Amniotic stem cell (primary cell): ENCODE results near the gene ZBTB7C.

Experiments
- DNase-seq: peaks from one replicate; lab custom pipeline; 2025; lab: John Stamatoyannopoulos, UW

Gene ZBTB7C

GRCh38 chr18:48191494-48191893 is 217.7 kb downstream of the ZBTB7C start:
- DNase-seq, result no peak

- DNase-seq, result no peak
These were observed 218.2 kb downstream of the ZBTB7C start for GRCh38 chr18:48190994-48191393.

- DNase-seq, result no peak
These were observed 220.6 kb downstream of the ZBTB7C start for GRCh38 chr18:48188609-48189008.

GRCh38 chr18:48186861-48187260 is 222.3 kb downstream of the ZBTB7C start:
- no peak for DNase-seq

- no peak for DNase-seq
These were observed 222.9 kb downstream of the ZBTB7C start for GRCh38 chr18:48186131-48186766.

- no peak for DNase-seq
These were observed 225.1 kb downstream of the ZBTB7C start for GRCh38 chr18:48184118-48184517.

- DNase-seq, result no peak
These were observed 225.6 kb downstream of the ZBTB7C start for GRCh38 chr18:48183613-48184012.

GRCh38 chr18:48182779-48183178 is 226.4 kb downstream of the ZBTB7C start:
- DNase-seq, result no peak

- DNase-seq, result no peak
These were observed 227.3 kb downstream of the ZBTB7C start for GRCh38 chr18:48181857-48182256.

GRCh38 chr18:48181087-48181823 is 227.9 kb downstream of the ZBTB7C start:
- no peak for DNase-seq

- DNase-seq, result no peak
These were observed 229.5 kb downstream of the ZBTB7C start for GRCh38 chr18:48179666-48180065.

- no peak for DNase-seq
These were observed 230.2 kb downstream of the ZBTB7C start for GRCh38 chr18:48179001-48179400.

- DNase-seq, result no peak
These were observed 232.3 kb downstream of the ZBTB7C start for GRCh38 chr18:48176909-48177308.

GRCh38 chr18:48173557-48173956 is 235.6 kb downstream of the ZBTB7C start:
- no peak for DNase-seq

- DNase-seq, result no peak
These were observed 236.8 kb downstream of the ZBTB7C start for GRCh38 chr18:48172226-48173006.

GRCh38 chr18:48171490-48172188 is 237.5 kb downstream of the ZBTB7C start:
- no peak for DNase-seq

GRCh38 chr18:48170651-48171050 is 238.5 kb downstream of the ZBTB7C start:
- no peak for DNase-seq

- DNase-seq, result no peak
These were observed 240.3 kb downstream of the ZBTB7C start for GRCh38 chr18:48168861-48169260.

- no peak for DNase-seq
These were observed 241.3 kb downstream of the ZBTB7C start for GRCh38 chr18:48167897-48168253.

GRCh38 chr18:48166336-48166875 is 242.8 kb downstream of the ZBTB7C start:
- DNase-seq, result no peak

- no peak for DNase-seq
These were observed 243.9 kb downstream of the ZBTB7C start for GRCh38 chr18:48165111-48165866.
